Hepatocyte (in vitro differentiated cells): ENCODE results near the gene RINL.

Source experiments
- CTCF ChIP-seq: fragments of 200-600 bp; sonication (generic); IDR thresholded peaks from 2 replicates; pipeline ENCODE4 v1.5.1; 2016; ENCODE audit warnings: antibody characterized with exemption, mild to moderate bottlenecking; ENCODE audit not compliant: poor library complexity
- EZH2 ChIP-seq: fragments of 200-600 bp; sonication (generic); IDR thresholded peaks from 2 replicates; pipeline ENCODE4 v1.6.1; 2016; ENCODE audit warnings: antibody characterized with exemption, mild to moderate bottlenecking, borderline replicate concordance

- no peak for TF ChIP-seq CTCF
- TF ChIP-seq EZH2, result no peak
Observed at GRCh38 chr19:38919837-38920601, 41.9 kb upstream of the RINL start.
